Measurements from ENCODE around the gene UNC50.
"Not testable (repeated sequence)": the region's sequence is repeated elsewhere in the genome, so short reads cannot be mapped to it uniquely, and the experiment has no call there.

UNC50 gene

DNA sequence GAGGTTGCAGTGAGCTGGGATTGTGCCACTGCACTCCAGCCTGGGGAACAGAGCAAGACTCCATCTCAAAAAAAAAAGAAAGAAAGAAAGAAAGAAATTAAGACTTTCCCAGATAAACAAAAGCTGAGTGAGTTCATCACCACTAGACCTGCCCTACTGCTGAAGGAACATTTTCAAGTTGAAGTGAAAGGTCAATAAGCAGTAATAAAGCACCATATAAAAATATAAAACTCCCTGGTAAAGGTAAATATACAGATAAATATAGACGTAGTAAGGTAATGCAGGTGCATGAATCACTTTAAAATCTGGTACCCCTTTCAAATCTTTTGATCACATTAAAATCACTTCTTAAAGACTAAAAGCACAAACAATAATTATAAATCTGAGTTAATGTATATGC is 42.6 kb downstream of the UNC50 start:
- POLR2A ChIA-PET, result no interaction called here
- no peak for TF ChIP-seq CTCF (IDR thresholded peaks at IDR 0.05; ENCODE audit: control extremely low read depth, extremely low read depth, low read depth, missing control alignments)
- CTCF ChIA-PET, result interaction anchor here (0.8 kb wide), 1 partner anchor 11 kb away, joined by 3 read pairs; no protein-coding TSS in a partner anchor
- DNase-seq (ENCODE audit: extremely low spot score), result no peak

DNA sequence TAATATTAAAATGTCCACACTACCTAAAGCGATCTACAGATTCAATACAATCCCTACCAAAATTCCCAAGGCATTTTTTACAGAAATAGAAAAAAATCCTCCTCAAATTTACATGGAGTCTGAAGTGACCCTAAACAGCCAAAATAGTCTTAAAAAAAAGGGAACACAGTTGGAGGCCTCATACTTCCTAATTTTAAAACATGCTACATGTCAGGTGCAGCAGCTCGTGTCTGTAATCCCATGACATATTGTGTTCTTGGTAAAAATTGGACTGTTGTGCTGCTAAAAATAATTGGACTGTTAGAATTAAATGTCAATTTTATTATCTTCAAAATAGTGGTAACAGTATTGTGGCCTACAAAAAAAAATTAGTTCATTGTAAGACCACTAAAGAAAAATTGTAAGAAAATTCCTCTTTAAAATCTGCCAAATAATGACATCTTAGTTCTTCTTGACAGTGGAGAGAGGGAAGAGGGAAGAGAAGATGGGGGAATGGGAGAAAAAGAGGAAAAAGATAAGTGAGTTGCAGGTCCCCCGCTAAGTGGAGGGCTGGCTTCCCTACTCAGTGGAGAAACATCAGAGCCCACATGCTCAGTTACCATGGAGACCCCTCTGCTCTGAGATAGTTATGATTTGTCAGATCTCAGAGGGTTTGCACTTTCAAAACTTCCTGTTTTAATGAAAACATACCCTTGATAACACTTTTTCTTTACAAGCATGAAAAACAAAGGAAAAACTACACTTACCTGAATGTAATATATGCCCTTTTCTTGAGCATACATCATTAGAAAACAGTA is 46.5 kb downstream of the UNC50 start:
- ChIA-PET POLR2A (no interaction called here), CTCF (interaction anchor here (1.3 kb wide), 1 partner anchor 10 kb away, joined by 3 read pairs; no protein-coding TSS in a partner anchor)
- TF ChIP-seq CTCF (IDR thresholded peaks at IDR 0.05; ENCODE audit: control extremely low read depth, extremely low read depth, low read depth, missing control alignments), result no peak
- no peak for DNase-seq (ENCODE audit: extremely low spot score)

DNA sequence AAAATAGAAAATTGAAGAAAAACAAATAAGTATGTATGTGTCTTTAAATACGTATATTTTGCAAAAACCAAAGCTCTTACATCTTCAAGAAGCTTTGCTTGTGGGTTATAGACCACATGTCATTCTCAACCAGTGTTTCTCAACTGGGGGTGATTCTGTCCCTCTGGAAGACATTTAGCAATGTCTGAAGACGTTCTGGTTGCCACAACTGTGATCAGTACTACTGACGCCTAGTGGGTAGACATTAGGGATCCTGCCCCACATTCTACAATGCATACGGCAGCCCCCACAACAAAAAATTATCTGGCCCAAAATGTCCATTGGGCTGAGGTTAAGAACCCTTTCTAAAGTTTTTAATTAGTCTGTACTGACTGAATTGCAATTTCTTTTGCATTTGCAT is 48.4 kb downstream of the UNC50 start:
- no peak for DNase-seq (ENCODE audit: extremely low spot score)
- ChIA-PET POLR2A (no interaction called here), CTCF (interaction anchor here (1.1 to 5.3 kb wide), 3 partner anchors 8 to 11 kb away, joined by 3 to 25 read pairs (median 4); no protein-coding TSS in a partner anchor)
- TF ChIP-seq CTCF (IDR thresholded peaks at IDR 0.05; ENCODE audit: control extremely low read depth, extremely low read depth, low read depth, missing control alignments), result no peak

DNA sequence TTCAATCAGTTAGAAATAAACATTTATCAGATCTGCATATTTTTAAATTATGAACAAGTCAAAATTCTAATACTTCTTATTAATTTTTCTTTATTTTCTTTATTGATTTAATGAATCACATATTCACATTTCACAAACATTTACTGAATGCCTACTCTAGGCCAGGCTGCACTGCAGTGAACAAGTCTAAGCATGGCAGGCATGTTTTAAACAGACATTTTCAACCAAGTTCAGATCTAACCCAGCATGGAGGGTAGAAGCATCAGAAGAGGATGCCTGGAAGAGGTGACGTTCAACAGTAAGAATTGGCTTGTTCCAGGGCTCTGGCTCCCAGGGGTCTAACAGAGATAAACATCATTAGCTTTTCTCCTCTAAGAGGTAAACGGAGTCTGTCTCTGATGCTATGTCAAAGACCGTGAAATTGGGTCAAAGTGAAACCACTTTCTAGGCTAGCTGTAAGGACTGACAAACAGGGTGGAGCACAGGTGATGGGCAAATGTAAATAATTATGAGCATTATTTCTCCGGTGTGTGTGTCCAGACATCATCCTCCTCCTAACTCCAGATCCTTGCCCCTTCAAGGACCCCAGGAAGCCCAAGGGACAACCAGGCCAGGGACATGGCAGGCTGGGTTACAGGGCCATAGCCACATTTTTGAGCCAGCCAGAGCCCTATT is 50.6 kb downstream of the UNC50 start:
- CTCF ChIA-PET, result interaction anchor here (1.1 to 5.3 kb wide), 2 partner anchors 10 to 15 kb away, joined by 4 to 25 read pairs; no protein-coding TSS in a partner anchor
- DNase-seq (ENCODE audit: extremely low spot score), result no peak
- POLR2A ChIA-PET, result no interaction called here
- TF ChIP-seq CTCF (IDR thresholded peaks at IDR 0.05; ENCODE audit: control extremely low read depth, extremely low read depth, low read depth, missing control alignments), result no peak

DNA sequence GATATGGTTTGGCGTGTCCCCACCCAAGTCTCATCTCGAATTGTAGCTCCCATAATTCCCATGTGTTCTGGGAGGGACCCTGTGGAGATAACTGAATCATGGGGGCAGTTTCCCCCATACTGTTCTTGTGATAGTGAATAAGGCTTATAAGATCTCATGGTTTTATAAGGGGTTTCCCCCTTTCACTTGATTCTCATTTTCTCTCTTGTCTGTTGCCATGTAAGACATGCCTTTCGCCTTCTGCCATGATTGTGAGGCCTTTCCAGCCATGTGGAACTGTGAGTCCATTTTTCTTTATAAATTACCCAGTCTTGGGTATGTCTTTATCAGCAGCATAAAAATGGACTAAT is 51.1 kb downstream of the UNC50 start:
- DNase-seq (ENCODE audit: extremely low spot score); POLR2A ChIA-PET: not testable (repeated sequence)
- CTCF ChIA-PET, result interaction anchor here (1.1 to 5.3 kb wide), 2 partner anchors 10 to 15 kb away, joined by 4 to 25 read pairs; no protein-coding TSS in a partner anchor

GRCh38 chr2:98663511-98664090 is 55.2 kb downstream of the UNC50 start:
- no peak for TF ChIP-seq CTCF (IDR thresholded peaks at IDR 0.05; ENCODE audit: control extremely low read depth, extremely low read depth, low read depth, missing control alignments)
- POLR2A ChIA-PET, result no interaction called here
- no peak for DNase-seq (ENCODE audit: extremely low spot score)
- CTCF ChIA-PET, result interaction anchor here (0.7 to 1.0 kb wide), 2 partner anchors 9 to 14 kb away, joined by 3 to 4 read pairs; no protein-coding TSS in a partner anchor

All from GM10248 (cell line).